IMR-90 (cell line): ENCODE results near the gene HLA-A. TPM values are rescaled to one million over a fixed set of nuclear protein-coding genes. Genes with fewer than 3 reads are reported as not detected.

Experiments
- ATAC-seq: fragments of 200-7000 bp; cut with Tn5 transposase; 2 replicates; pipeline ENCODE4 v1.9.1; 2020; ENCODE audit warnings: low read depth, mild to moderate bottlenecking, moderate library complexity
- BruUV-seq: library from RNA; stranded (reverse); fragments of 400-500 nt; replicated peaks from 2 replicates; lab custom pipeline; 2021; lab: Mats Ljungman, UMichigan
- CTCF ChIA-PET: fragments of 300-600 bp; formaldehyde crosslinking; extraction: SDS; loops from one replicate; lab custom pipeline; 2021; ENCODE audit warnings: antibody characterized with exemption; lab: Yijun Ruan, JAX
- POLR2A ChIA-PET: fragments of 300-600 bp; sonication (Branson Sonifier 250); formaldehyde crosslinking; loops from one replicate; lab custom pipeline; 2022; ENCODE audit warnings: antibody characterized with exemption; ENCODE audit not compliant: unreplicated experiment; lab: Charles Lee
- DNase-seq: peaks from one replicate; pipeline ENCODE4 v3.0.0; 2013
- H2AFZ ChIP-seq: replicated peaks from 2 replicates; pipeline ENCODE3; 2013; ENCODE audit warnings: low read length, mild to moderate bottlenecking; ENCODE audit not compliant: poor library complexity
- H2AK5ac ChIP-seq: 2 replicates; pipeline ENCODE4 v1.6.1; 2013; ENCODE audit warnings: low read depth, low read length, inconsistent platforms
- H2AK9ac ChIP-seq: replicated peaks from 2 replicates; pipeline ENCODE3; 2013; ENCODE audit warnings: mild to moderate bottlenecking, low read depth, low read length, moderate library complexity; ENCODE audit not compliant: poor library complexity
- H2BK120ac ChIP-seq: 2 replicates; pipeline ENCODE4 v1.6.1; 2013; ENCODE audit warnings: low read depth, low read length, inconsistent platforms
- H2BK15ac ChIP-seq: 3 replicates; pipeline ENCODE4 v1.6.1; 2013; ENCODE audit warnings: low read depth, low read length, inconsistent platforms
- H2BK20ac ChIP-seq: 2 replicates; pipeline ENCODE4 v1.6.1; 2013; ENCODE audit warnings: low read depth, mild to moderate bottlenecking, inconsistent platforms, low read length, moderate library complexity
- H2BK5ac ChIP-seq: 2 replicates; pipeline ENCODE4 v1.6.1; 2013; ENCODE audit warnings: mild to moderate bottlenecking, low read depth, low read length, inconsistent platforms; ENCODE audit not compliant: poor library complexity, severe bottlenecking
- H3K14ac ChIP-seq: replicated peaks from 2 replicates; pipeline ENCODE4 v1.6.1; 2013; ENCODE audit warnings: low read depth, low read length, inconsistent platforms
- H3K18ac ChIP-seq: 2 replicates; pipeline ENCODE4 v1.6.1; 2013; ENCODE audit warnings: low read depth, low read length, control low read depth
- H3K23ac ChIP-seq: 2 replicates; pipeline ENCODE4 v1.6.1; 2013; ENCODE audit warnings: low read depth, low read length, inconsistent platforms
- H3K27ac ChIP-seq: 2 replicates; pipeline ENCODE4 v1.5.1; 2013; ENCODE audit warnings: mild to moderate bottlenecking, control low read depth, low read length; ENCODE audit not compliant: insufficient read depth
- H3K27me3 ChIP-seq: 2 replicates; pipeline ENCODE4 v1.6.1; 2013; ENCODE audit warnings: low read length; ENCODE audit not compliant: control insufficient read depth, insufficient read depth
- H3K36me3 ChIP-seq: 2 replicates; pipeline ENCODE4 v1.6.1; 2013; ENCODE audit warnings: low read length, mixed read lengths; ENCODE audit not compliant: control insufficient read depth, insufficient read depth
- H3K4ac ChIP-seq: 2 replicates; pipeline ENCODE4 v1.6.1; 2013; ENCODE audit warnings: low read depth, low read length, inconsistent platforms
- H3K4me1 ChIP-seq: 2 replicates; pipeline ENCODE4 v1.6.1; 2013; ENCODE audit warnings: low read length, mixed read lengths; ENCODE audit not compliant: control insufficient read depth, insufficient read depth
- H3K4me2 ChIP-seq: 2 replicates; pipeline ENCODE4 v1.6.1; 2013; ENCODE audit warnings: low read depth, mild to moderate bottlenecking, control low read depth, low read length, moderate library complexity
- H3K4me3 ChIP-seq: 2 replicates; pipeline ENCODE4 v1.5.1; 2013; ENCODE audit warnings: low read depth, mild to moderate bottlenecking, control low read depth, low read length, moderate library complexity; ENCODE audit not compliant: insufficient read depth
- H3K56ac ChIP-seq: 2 replicates; pipeline ENCODE4 v1.6.1; 2013; ENCODE audit warnings: low read length, inconsistent platforms; ENCODE audit not compliant: insufficient read depth; ENCODE audit errors: extremely low read depth
- H3K79me1 ChIP-seq, 2 experiments: 2 replicates each; pipeline ENCODE4 v1.6.1; 2013; ENCODE audit warnings: low read length in 2 of 2, inconsistent platforms in 1 of 2, low read depth in 1 of 2
- H3K9ac ChIP-seq: 2 replicates; pipeline ENCODE4 v1.6.1; 2013; ENCODE audit warnings: low read depth, low read length, control low read depth
- H3K9me1 ChIP-seq: 2 replicates; pipeline ENCODE4 v1.6.1; 2013; ENCODE audit warnings: low read length, inconsistent platforms; ENCODE audit not compliant: insufficient read depth
- H3K9me3 ChIP-seq: 2 replicates; pipeline ENCODE4 v1.6.1; 2013; ENCODE audit warnings: low read length; ENCODE audit not compliant: control insufficient read depth, insufficient read depth
- H4K20me1 ChIP-seq: 2 replicates; pipeline ENCODE4 v1.6.1; 2013; ENCODE audit warnings: low read length, inconsistent platforms; ENCODE audit not compliant: insufficient read depth
- H4K5ac ChIP-seq: 2 replicates; pipeline ENCODE4 v1.6.1; 2013; ENCODE audit warnings: mild to moderate bottlenecking, low read depth, low read length, control low read depth
- H4K8ac ChIP-seq, 2 experiments: 2 replicates each; pipeline ENCODE4 v1.6.1; 2013; ENCODE audit warnings: low read depth in 2 of 2, low read length in 2 of 2, control low read depth in 1 of 2, inconsistent platforms in 1 of 2
- H4K91ac ChIP-seq: 2 replicates; pipeline ENCODE4 v1.6.1; 2013; ENCODE audit warnings: low read depth, low read length, inconsistent platforms; ENCODE audit not compliant: insufficient read depth
- BHLHE40 ChIP-seq: fragments of 150-350 bp; IDR thresholded peaks from 2 replicates; pipeline ENCODE4 v1.6.1; 2016; ENCODE audit warnings: mild to moderate bottlenecking, low read depth, low read length
- CHD1 ChIP-seq: IDR thresholded peaks from 2 replicates; pipeline ENCODE4 v1.6.1; 2012; ENCODE audit warnings: low read depth, low read length, improper control_type of control experiment
- RCOR1 ChIP-seq: IDR thresholded peaks from 2 replicates; pipeline ENCODE4 v1.6.1; 2012; ENCODE audit warnings: mild to moderate bottlenecking, low read length, improper control_type of control experiment; ENCODE audit not compliant: insufficient replicate concordance
- whole genome bisulfite sequencing, 2 experiments: methylation state at CpG; one replicate each; pipeline versions ENCODE4 v1.1.5 to v1.1.7; 2013; ENCODE audit warnings: missing lambda C conversion rate in 2 of 2; ENCODE audit not compliant: insufficient read length in 1 of 2; ENCODE audit errors: extremely low coverage in 2 of 2; 5-methylcytosine and 5-hydroxymethylcytosine counted together
- dilution Hi-C: fragments of 300-500 bp; cut with HindIII; formaldehyde crosslinking; loops from one replicate; pipeline ENCODE4 v1.14.3; 2018; ENCODE audit warnings: low sequenced_read_pairs; ENCODE audit not compliant: unreplicated experiment
- in situ Hi-C: fragments of 300-500 bp; cut with MboI; formaldehyde crosslinking; loops from 3 replicates; pipeline ENCODE4 v1.14.3; 2019; ENCODE audit warnings: low sequenced_read_pairs, inconsistent platforms, mixed read lengths
- intact Hi-C: fragments of 100-400 bp; cut with micrococcal nuclease; formaldehyde crosslinking; loops from 2 replicates; pipeline ENCODE4 v1.10.0; 2022
- polyA plus RNA-seq, 3 experiments: library from polyadenylated mRNA; depleted of rRNA; stranded (reverse); fragments of >200 nt; gene quantifications; 2 replicates each; pipeline ENCODE4 v1.2.3, GENCODE V29; 2012; ENCODE audit warnings: low replicate concordance in 1 of 3
- total RNA-seq: library from RNA; depleted of rRNA; stranded (reverse); fragments of >200 nt; gene quantifications from 2 replicates; pipeline ENCODE4 v1.2.3, GENCODE V29; 2012

Gene HLA-A
- total and polyA plus RNA-seq, 2 of the 4 experiments (the other 2 are of a cell fraction), result 94.5 to 218 TPM

GRCh38 chr6:29933955-29934354, 8.4 kb upstream of the HLA-A start:
- Histone ChIP-seq H3K14ac (no peak overlapping the region), H3K9me3 (no peaks in the 10 kb centered on the region), H3K4me1 (no peaks in the 10 kb centered on the region), H2AK9ac (no peak overlapping the region), H4K20me1 (no peaks in the 10 kb centered on the region), H2BK20ac (no peak overlapping the region), H3K36me3 (no peaks in the 10 kb centered on the region), H3K4me2 (no peak overlapping the region), H2AK5ac (no peak overlapping the region), H2BK120ac (no peak overlapping the region), H3K27me3 (no peaks in the 10 kb centered on the region), H2BK15ac (no peak overlapping the region), H3K23ac (no peak overlapping the region), H3K4me3 (no peak overlapping the region), H4K8ac (no peak overlapping the region), H2AFZ (no peak overlapping the region), H3K56ac (no peak overlapping the region), H4K91ac (no peak overlapping the region), H3K9ac (no peak overlapping the region), H3K79me1 (no peaks in the 10 kb centered on the region), H3K9me1 (no peaks in the 10 kb centered on the region), H3K27ac (no peak overlapping the region), H2BK5ac (no peak overlapping the region), H3K4ac (no peak overlapping the region), H3K18ac (no peak overlapping the region), H4K5ac (no peak overlapping the region)
- in situ Hi-C loops (no loop called here), dilution Hi-C loops (no loop called here), intact Hi-C loops (no loop called here)
- no peak for ATAC-seq
- BruUV-seq, result no TSS peak
- POLR2A ChIA-PET, result no interaction called here
- DNase-seq, result no peak
- TF ChIP-seq RCOR1, result no peak
- no peak for TF ChIP-seq CHD1
- TF ChIP-seq BHLHE40, result no peak
- CTCF ChIA-PET, result no interaction called here
- WGBS, 2 experiments, result 100% methylated on average over 4 of the region's 14 CpGs; no CpG with 5 or more reads in 1 of the 2 experiments
